Upper lobe of left lung (tissue), 6 donors: ENCODE data around the gene PGGHG. TPM values are rescaled to one million over a fixed set of nuclear protein-coding genes. Genes with fewer than 3 reads are reported as not detected.

Experiments used
- ATAC-seq, 2 donors: fragments of 200-7000 bp; cut with Tn5 transposase; one replicate each; pipeline ENCODE4 v1.9.1; 2022; ENCODE audit warnings: mild to moderate bottlenecking in 2 of 2, moderate library complexity in 2 of 2; ENCODE audit not compliant: low FRiP score in 2 of 2
- DNase-seq, 2 donors: peaks; one replicate each; pipeline ENCODE4 v3.0.0-alpha.2; 2019 to 2020
- H3K27ac ChIP-seq, 4 donors: fragments of 200-600 bp; sonication (generic); one replicate each; pipeline ENCODE4 v1.5.1; 2016 to 2019
- H3K27me3 ChIP-seq, 4 donors: fragments of 200-600 bp; sonication (generic); one replicate each; pipeline ENCODE4 v1.5.1; 2017 to 2019
- H3K36me3 ChIP-seq, 4 donors: fragments of 200-600 bp; sonication (generic); one replicate each; pipeline ENCODE4 v1.5.1; 2016 to 2019
- H3K4me1 ChIP-seq, 4 donors: fragments of 200-600 bp; sonication (generic); one replicate each; pipeline ENCODE4 v1.5.1; 2018 to 2019
- H3K4me3 ChIP-seq, 4 donors: fragments of 200-600 bp; sonication (generic); one replicate each; pipeline ENCODE4 v1.5.1; 2017 to 2019; ENCODE audit warnings: mild to moderate bottlenecking in 2 of 4, moderate library complexity in 1 of 4
- H3K9me3 ChIP-seq, 4 donors: fragments of 200-600 bp; sonication (generic); one replicate each; pipeline ENCODE4 v1.5.1; 2018 to 2019
- CTCF ChIP-seq, 6 experiments: fragments of 450-650 bp in 4 of 6; fragments of 200-600 bp in 2 of 6; sonication (generic) in 2 of 6; IDR thresholded peaks; one replicate each; pipeline ENCODE4 v1.5.1; 2016 to 2019; ENCODE audit warnings: antibody characterized with exemption in 6 of 6
- EP300 ChIP-seq, 4 donors: sonication (generic); formaldehyde crosslinking; IDR thresholded peaks; one replicate each; pipeline ENCODE4 v1.5.1; 2017; ENCODE audit warnings: antibody characterized with exemption in 4 of 4, control low read depth in 2 of 4
- POLR2A ChIP-seq, 4 donors: fragments of 450-650 bp; IDR thresholded peaks; one replicate each; pipeline ENCODE4 v1.5.1; 2016 to 2017; ENCODE audit warnings: antibody characterized with exemption in 4 of 4, mild to moderate bottlenecking in 2 of 4
- POLR2AphosphoS5 ChIP-seq, 2 donors: sonication (generic); formaldehyde crosslinking; IDR thresholded peaks; one replicate each; pipeline ENCODE4 v1.5.1; 2017; ENCODE audit warnings: antibody characterized with exemption in 2 of 2
- WGBS, 2 donors: methylation state at CpG; one replicate each; pipeline ENCODE4 v1.1.5; 2017 to 2018; 5-methylcytosine and 5-hydroxymethylcytosine counted together
- total RNA-seq, 6 donors: library from RNA; depleted of rRNA in 4 of 6; stranded (reverse); fragments of >200 nt in 4 of 6; gene quantifications; one replicate each; pipeline versions ENCODE4 v1.1.0 to v1.2.1, GENCODE V29; 2016 to 2021
- donor health status: DM: no; HTN: no; CAD: no; lungs with moderate emphysema.
- donor health status: DM: no; HTN: yes; CAD: no; lungs with severe emphysema.

The PGGHG gene
- total RNA-seq, 6 donors from 2014 or later = 34.1 to 535 (median 65.2) TPM

GRCh38 chr11:287821-288477 is 977 bp upstream of the PGGHG start:
- TF ChIP-seq POLR2A (IDR thresholded peaks at IDR 0.05) (peak in 1 of 4 donors; percentile 48), EP300 (IDR thresholded peaks at IDR 0.05) (no peak)
- Histone ChIP-seq H3K36me3 (peaks cover 0 to 12% (median 3%) of the 10 kb centered on the region in 4 donors), H3K4me3 (peak overlapping the region; percentile 80 to 88 (median 82)), H3K9me3 (no peaks in the 10 kb centered on the region), H3K27ac (peak overlapping the region; percentile 81 to 91 (median 84)), H3K4me1 (peaks cover 14 to 25% (median 21%) of the 10 kb centered on the region in 4 donors), H3K27me3 (no peaks in the 10 kb centered on the region)
- 25 to 33% methylated on average over 24 to 41 of the region's 41 CpGs for WGBS, 2 donors
- DNase-seq (peak; percentile 32 to 87), ATAC-seq (no peak)

GRCh38 chr11:289398-289711 is 429 bp downstream of the PGGHG start:
- Histone ChIP-seq H3K9me3 (no peaks in the 10 kb centered on the region), H3K4me1 (peaks cover 14 to 25% (median 21%) of the 10 kb centered on the region in 4 donors), H3K4me3 (peak overlapping the region; percentile 35 to 88 (median 82)), H3K36me3 (peaks cover 0 to 26% (median 14%) of the 10 kb centered on the region in 4 donors), H3K27ac (peak overlapping the region; percentile 81 to 91 (median 81)), H3K27me3 (no peaks in the 10 kb centered on the region)
- DNase-seq (no peak), ATAC-seq (peak in 1 of 2 donors; percentile 1)
- WGBS, 2 donors = 24% methylated on average over 6 of the region's 14 CpGs; no CpG with 5 or more reads in 1 of the 2 donors
- TF ChIP-seq CTCF (IDR thresholded peaks at IDR 0.05) = no peak
- TF ChIP-seq EP300 (IDR thresholded peaks at IDR 0.05) = no peak
- no peak for TF ChIP-seq POLR2AphosphoS5 (IDR thresholded peaks at IDR 0.05)
- TF ChIP-seq POLR2A (IDR thresholded peaks at IDR 0.05) = no peak

GRCh38 chr11:289712-290620 is 1.0 kb downstream of the PGGHG start:
- Histone ChIP-seq H3K36me3 (peaks cover 0 to 32% (median 17%) of the 10 kb centered on the region in 4 donors), H3K4me3 (peak overlapping the region in 3 of 4 donors; percentile 82 to 88 (median 83)), H3K4me1 (peaks cover 14 to 25% (median 21%) of the 10 kb centered on the region in 4 donors), H3K9me3 (no peaks in the 10 kb centered on the region), H3K27me3 (no peaks in the 10 kb centered on the region), H3K27ac (peak overlapping the region; percentile 81 to 91 (median 81))
- WGBS, 2 donors = 82 to 92% methylated on average over 26 to 48 of the region's 48 CpGs
- TF ChIP-seq POLR2AphosphoS5 (IDR thresholded peaks at IDR 0.05) = no peak
- no peak for TF ChIP-seq CTCF (IDR thresholded peaks at IDR 0.05)
- TF ChIP-seq POLR2A (IDR thresholded peaks at IDR 0.05) = no peak
- TF ChIP-seq EP300 (IDR thresholded peaks at IDR 0.05) = no peak
- ATAC-seq = no peak
- peak; percentile 19 to 76 for DNase-seq

GRCh38 chr11:290621-291231 is 1.8 kb downstream of the PGGHG start:
- DNase-seq = peak in 1 of 2 donors; percentile 67
- WGBS, 2 donors = 89% methylated on average over 13 of the region's 13 CpGs; no CpG with 5 or more reads in 1 of the 2 donors
- H3K9me3 ChIP-seq = no peaks in the 10 kb centered on the region
- peaks cover 14 to 25% (median 21%) of the 10 kb centered on the region in 4 donors for H3K4me1 ChIP-seq
- no peaks in the 10 kb centered on the region for H3K27me3 ChIP-seq
- ATAC-seq = no peak
- TF ChIP-seq POLR2AphosphoS5 (IDR thresholded peaks at IDR 0.05) = no peak
- no peak overlapping the region for H3K4me3 ChIP-seq
- H3K36me3 ChIP-seq = peaks cover 0 to 33% (median 17%) of the 10 kb centered on the region in 4 donors
- H3K27ac ChIP-seq = peak overlapping the region in 1 of 4 donors; percentile 81

GRCh38 chr11:291281-292210 is 2.6 kb downstream of the PGGHG start:
- H3K27me3 ChIP-seq = no peaks in the 10 kb centered on the region
- DNase-seq (peak in 1 of 2 donors; percentile 76), ATAC-seq (no peak)
- no peaks in the 10 kb centered on the region for H3K9me3 ChIP-seq
- no peak overlapping the region for H3K27ac ChIP-seq
- peaks cover 14 to 25% (median 21%) of the 10 kb centered on the region in 4 donors for H3K4me1 ChIP-seq
- H3K4me3 ChIP-seq = no peak overlapping the region
- TF ChIP-seq CTCF (IDR thresholded peaks at IDR 0.05) = no peak
- no peak for TF ChIP-seq POLR2A (IDR thresholded peaks at IDR 0.05)
- TF ChIP-seq POLR2AphosphoS5 (IDR thresholded peaks at IDR 0.05) = no peak
- no peak for TF ChIP-seq EP300 (IDR thresholded peaks at IDR 0.05)
- H3K36me3 ChIP-seq = peaks cover 0 to 33% (median 17%) of the 10 kb centered on the region in 4 donors
- WGBS, 2 donors = 93% methylated on average over 30 to 41 of the region's 44 CpGs
